DMS 273 (cell line): ENCODE data around the gene ARHGEF1.
A peak's percentile ranks its signal among the peaks of the same experiment; 100 is the strongest.

Experiments
- DNase-seq: peaks from one replicate; lab custom pipeline; 2025; ENCODE audit not compliant: unreplicated experiment; lab: John Stamatoyannopoulos, UW

ARHGEF1 gene, protein sequence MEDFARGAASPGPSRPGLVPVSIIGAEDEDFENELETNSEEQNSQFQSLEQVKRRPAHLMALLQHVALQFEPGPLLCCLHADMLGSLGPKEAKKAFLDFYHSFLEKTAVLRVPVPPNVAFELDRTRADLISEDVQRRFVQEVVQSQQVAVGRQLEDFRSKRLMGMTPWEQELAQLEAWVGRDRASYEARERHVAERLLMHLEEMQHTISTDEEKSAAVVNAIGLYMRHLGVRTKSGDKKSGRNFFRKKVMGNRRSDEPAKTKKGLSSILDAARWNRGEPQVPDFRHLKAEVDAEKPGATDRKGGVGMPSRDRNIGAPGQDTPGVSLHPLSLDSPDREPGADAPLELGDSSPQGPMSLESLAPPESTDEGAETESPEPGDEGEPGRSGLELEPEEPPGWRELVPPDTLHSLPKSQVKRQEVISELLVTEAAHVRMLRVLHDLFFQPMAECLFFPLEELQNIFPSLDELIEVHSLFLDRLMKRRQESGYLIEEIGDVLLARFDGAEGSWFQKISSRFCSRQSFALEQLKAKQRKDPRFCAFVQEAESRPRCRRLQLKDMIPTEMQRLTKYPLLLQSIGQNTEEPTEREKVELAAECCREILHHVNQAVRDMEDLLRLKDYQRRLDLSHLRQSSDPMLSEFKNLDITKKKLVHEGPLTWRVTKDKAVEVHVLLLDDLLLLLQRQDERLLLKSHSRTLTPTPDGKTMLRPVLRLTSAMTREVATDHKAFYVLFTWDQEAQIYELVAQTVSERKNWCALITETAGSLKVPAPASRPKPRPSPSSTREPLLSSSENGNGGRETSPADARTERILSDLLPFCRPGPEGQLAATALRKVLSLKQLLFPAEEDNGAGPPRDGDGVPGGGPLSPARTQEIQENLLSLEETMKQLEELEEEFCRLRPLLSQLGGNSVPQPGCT

DNA sequence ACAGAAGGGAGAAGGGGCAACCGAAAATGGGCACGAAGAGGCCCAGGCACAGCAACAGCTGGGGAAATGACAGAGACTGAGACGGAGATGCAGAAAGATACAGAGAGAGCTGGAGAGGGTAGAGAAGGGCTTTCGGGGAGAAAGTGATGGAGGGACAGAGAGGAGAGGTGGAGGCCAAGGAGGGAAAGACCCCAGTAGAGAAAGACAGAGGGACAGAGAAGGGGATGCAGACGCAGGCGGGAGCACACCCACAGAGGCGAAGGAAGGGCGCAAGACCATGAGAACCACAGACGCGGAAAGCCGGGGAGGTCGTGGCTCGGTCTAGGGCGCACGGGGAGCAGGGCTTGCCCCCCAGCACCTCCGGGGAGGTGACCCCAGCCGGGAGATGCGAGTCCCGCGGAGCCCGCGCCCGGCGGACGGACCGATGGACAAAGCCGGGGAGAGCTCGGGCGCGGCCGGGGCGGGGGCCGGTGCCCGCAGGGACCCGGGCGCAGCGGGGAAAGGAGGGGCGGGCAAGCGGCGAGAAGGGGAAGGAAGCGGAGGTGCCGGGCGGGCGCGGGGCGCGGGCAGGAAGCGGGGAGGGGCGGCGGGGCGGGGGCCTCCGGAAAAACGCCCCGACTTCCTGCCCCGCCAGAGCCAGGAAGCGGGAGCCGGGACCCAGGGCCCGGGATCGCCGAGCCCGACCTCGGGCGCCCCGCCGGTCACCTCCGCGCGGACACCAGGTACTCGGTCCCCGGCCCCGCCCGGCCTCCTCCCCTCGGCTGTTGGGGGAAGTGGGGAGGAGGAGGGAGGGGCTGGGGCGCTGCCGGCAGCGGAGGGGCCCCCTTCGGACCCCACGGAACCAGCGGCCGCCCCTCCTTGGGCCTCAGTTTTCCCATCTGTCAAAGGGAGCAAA, at the start of gene ARHGEF1:
ARHGEF1 (plus strand) TSS at position 617 of the 895 bp plus-strand sequence. CDS start 4,899 bp downstream, outside the sequence.
- peak; percentile 71 for DNase-seq

DNA sequence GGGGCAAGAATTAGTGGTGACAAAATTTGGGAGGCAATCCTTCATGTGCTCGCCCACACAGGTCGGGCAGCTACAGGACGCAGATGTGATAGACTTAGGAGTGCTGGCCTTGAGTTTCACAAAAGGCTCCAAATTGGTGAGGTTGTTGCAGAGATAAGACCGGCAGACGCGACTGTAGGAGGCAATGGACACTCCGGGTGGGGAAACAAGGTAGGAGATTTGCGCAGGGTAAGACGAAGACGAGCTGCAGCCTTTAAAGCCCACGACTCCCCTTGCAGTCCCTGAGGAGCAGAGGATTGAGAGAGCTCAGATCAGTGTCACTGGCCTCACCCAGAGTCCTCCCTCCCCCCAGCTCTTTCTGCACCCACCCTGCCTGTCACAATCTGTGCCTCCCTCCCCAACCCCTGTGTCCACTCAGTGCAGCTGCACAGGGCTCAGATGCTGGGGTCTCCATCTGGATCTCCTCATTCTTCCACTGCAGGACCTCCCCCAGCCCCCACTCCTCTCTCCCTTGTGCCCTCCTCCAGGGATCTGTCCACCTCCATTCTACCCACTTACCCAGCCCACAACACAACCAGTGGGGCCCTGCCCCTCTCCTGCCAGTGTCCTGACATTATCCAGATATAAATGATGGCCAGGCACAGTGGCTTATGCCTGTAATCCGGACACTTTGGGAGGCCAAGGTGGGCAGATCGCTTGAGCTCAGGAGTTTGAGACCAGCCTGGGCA, 44.8 kb upstream of the ARHGEF1 start:
- no peak for DNase-seq

DNA sequence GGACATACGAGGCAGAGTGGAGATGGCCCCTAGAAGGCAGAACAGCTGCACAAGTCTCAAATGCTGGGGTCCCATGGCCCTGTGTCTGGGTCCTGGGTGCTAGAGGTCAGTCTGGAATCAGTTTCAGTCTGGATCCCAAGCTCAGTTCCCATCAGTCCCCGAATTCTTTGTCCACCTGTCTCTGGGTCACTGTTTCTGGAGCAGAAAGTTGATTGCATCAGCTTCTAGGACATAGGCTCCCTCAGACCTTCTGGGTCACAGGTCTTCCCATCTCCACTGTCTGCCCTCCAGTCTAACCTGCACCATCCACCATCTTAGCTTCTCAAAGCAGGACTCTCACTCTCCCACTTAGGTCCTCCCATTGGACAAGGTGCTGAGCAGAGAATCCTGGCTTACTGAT, 43.8 kb upstream of the ARHGEF1 start:
- no peak for DNase-seq

DNA sequence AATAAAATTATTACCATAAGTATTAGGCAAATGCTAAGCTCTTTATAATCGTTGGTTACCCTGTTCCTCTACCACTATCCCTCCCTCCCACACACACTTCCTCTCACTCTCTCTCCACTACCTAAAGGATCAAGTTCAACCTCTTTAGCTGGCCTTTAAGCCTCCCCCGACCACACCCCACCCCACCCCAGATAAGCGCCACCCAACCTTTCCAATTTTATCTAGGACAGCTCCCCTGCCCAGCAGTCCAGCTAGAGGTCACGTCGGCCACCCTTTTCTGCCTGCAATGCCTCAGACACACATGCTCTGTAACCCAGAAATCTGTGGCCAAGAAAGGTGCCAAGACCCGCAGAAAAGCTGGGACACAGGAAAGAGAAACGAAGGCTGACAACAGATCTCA, 39.6 kb upstream of the ARHGEF1 start:
- DNase-seq, result no peak

DNA sequence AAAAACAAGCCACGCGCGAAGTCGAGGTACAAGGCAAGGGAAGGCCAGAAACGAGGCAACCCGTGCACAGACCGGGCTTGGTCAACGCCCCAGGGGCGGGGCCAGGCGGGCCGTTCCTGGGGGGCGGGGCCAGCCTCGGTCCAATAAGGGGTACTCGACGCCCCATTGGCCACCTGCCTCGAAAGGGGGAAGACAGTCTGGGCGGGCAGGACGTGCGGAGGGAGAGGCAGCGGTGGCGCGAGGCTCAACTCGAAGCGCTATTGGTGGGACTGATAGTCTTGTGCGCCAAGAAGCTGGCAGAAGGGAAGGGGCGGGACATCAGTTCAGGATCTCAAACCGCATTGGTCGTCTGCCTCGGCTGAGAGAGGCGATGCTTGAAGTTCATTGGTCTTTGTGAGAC, 38.4 kb upstream of the ARHGEF1 start, which contains the start of gene LYPD4:
LYPD4 (minus strand) TSS at position 83 of the 400 bp plus-strand sequence. CDS start 5,398 bp downstream, outside the sequence.
- peak; percentile 41 for DNase-seq

DNA sequence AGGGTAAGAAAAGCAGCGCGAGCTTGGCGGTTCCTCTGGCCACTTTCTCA, 38.2 kb upstream of the ARHGEF1 start, which contains the start of gene DMRTC2:
DMRTC2 (plus strand) TSS at position 42 of the 50 bp plus-strand sequence. CDS start 2,387 bp downstream, outside the sequence.
- DNase-seq, result no peak

DNA sequence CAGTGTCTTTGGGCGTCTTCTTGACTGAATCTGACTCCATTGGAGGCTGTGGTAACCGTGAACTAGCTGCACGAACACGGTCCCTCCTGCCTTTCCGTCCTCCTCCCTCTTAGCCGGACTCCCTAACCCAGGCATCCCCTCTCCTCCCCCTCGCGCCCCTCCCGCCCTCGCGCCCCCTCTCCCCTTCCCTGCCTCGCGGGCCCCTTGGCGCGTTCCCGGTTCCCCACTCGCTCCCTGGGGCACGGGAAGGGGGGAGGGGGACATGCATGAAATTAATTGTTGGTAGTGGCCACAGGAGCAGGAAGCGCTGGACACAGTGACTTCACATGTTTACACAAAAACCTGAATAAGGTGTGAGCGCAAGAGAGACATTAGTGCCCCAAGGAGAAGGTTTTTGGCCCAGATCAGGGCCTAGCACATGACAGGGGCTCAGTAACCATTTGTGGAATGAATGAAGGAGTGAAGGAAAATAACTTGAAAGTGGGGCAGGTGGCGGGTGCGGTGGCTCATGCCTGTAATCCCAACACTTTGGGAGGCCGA, 37.9 kb upstream of the ARHGEF1 start:
- no peak for DNase-seq

DNA sequence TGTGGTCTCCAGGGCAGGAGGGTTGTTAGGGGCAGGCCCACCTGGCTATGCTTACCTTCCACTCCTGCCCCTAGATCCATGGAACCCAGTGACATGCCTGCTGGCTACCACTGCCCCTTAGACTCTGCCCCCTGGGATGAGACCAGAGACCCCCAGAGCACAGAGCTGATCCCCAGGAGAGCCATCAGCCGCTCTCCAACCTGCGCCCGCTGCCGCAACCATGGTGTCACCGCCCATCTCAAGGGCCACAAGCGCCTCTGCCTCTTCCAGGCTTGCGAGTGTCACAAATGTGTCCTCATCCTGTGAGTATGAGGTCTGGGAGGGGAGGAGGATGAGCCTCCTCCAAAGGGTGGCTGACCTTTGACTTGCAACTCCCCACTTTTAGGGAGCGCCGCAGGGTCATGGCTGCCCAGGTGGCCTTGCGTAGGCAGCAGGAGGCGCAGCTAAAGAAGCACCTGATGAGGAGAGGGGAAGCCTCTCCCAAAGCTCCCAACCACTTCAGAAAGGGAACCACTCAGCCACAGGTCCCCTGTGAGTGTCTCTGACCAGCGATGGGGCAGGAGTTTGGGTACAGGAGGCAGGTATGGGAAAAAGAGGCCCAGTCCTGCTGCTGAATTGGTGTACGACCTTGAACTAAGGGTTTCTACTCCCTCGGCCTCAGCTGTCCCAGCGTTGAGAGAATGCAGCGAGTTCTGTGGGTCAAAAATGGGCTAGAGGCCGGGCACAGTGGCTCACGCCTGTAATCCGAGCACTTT, 35.5 kb upstream of the ARHGEF1 start:
- no peak for DNase-seq

DNA sequence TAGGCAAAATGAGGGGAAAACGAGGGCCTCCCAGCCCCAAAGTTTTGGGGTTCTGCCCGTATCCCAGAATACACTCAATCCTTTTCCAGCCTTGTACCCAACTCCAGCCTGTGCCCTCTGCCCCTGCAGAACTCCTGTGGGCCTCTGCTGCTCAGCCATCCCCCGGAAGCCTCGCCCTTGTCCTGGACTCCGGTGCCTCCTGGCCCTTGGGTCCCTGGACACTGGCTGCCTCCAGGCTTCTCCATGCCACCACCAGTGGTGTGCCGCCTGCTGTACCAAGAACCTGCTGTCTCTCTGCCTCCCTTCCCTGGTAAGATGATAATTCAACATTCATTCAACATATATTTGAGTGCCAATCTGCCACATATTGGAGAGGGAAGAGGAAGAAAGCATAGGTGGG, 34.3 kb upstream of the ARHGEF1 start:
- DNase-seq, result no peak

DNA sequence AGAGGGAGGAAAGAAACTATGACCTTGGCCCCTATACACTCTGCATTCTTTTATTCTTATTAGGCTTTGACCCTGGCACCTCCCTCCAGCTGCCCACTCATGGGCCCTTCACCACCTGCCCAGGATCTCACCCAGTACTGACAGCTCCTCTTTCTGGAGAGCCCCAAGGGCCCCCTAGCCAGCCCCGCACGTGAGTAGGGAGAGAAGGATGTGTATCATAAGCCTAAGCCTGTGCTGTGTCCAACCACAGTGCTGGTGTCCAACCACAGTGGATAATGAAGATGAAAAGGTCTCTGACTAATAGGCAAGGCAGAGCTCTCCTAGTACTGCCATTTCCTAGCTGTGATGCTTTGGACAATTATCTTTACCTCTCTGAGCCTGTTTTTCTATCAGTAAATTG, 33.9 kb upstream of the ARHGEF1 start:
- DNase-seq, result no peak

DNA sequence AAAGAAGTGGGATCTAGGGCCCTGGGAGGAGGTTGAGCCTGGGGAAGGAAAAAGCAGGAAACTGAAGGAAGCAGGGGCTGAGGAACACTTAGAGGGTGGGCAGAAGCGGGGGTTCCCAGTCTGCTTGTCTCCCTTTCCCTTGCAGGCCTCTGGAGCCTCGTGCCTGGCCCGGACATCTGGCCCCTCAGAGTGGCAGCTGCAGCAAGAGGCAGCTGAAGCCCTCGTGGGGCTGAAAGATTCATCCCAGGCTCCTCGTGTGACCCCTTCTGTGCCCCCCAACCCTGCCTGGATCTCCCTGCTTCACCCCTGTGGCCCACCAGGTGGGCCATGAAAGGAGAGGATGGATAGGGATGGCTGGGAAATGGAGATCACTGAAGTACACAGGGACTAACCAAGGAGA, 32.6 kb upstream of the ARHGEF1 start:
- peak; percentile 23 for DNase-seq

DNA sequence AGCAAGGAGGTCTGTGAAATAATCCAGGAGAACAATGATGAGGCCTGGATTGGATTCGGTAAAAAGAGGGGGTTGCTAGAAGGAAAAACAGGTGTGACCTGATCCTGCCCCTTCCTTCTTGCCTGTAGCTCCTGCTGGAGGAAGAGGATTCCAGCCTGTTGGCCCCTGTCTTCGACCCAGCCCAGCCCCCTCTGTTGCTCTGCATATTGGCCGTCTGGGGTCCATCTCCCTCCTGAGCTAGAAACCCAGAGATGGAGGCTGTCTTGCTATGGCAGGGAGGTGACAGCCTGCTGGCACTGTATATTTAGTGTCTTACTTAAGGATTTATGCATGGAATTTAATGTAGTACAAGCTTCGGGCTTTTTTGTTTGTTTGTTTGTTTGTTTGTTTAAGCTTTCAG, 31.5 kb upstream of the ARHGEF1 start:
- no peak for DNase-seq

DNA sequence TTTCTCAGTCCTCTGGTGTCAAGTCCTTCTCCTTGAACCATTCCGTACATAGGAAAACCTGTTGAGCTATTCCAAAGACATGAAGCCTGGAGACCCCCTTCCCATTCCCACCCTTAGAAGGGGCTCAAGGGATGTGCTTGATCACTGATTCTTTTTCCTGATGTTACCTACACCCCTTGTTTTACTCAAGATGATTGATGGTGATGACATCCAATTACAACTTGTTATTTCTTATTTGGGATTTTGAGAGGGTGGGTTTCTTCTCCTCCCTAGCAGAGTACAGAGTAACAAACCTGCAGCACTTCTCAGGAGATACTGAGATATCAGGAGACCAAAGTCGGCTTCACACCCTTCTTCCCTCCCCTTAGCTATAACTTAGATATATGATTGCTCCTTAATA, 29.6 kb upstream of the ARHGEF1 start:
- DNase-seq, result no peak

DNA sequence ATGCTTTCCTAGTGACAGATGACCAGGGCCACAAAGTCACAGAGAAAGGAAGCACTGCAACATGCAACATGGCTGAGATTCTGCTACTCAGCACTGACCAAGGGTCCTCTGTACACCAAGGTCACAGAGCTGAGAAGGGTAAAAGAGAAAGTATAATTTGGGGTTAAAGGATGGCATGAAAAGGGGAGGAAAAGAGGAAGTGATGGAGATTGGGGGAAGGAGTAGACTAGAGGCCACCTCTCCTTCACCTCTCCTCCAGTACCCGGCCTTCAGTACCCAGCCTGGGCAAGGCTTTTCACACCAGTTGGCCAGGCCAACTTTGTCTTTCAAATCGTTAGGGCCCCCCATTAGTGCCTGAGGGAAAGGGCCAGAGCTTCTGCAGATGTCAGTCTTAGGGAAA, 29.2 kb upstream of the ARHGEF1 start:
- no peak for DNase-seq

DNA sequence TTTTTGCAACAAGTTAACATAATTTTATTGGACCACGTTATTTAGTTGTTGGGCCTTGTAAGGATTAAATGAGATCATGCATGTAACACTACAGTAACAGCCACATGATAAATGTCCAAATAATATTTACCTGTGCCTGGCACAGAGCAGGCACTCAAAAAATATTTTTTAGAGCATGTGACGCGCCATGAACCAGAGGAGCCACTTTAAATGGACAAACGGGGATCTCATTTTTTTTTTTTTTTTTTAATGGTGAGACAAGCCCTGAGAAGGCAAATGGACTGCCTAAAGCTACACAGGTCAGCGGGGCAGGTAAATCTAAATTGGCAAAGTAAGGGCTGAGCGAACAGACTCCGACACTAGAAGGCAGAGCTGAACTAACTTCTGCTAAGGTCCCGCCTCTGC, 23.8 kb upstream of the ARHGEF1 start:
- DNase-seq, result no peak

DNA sequence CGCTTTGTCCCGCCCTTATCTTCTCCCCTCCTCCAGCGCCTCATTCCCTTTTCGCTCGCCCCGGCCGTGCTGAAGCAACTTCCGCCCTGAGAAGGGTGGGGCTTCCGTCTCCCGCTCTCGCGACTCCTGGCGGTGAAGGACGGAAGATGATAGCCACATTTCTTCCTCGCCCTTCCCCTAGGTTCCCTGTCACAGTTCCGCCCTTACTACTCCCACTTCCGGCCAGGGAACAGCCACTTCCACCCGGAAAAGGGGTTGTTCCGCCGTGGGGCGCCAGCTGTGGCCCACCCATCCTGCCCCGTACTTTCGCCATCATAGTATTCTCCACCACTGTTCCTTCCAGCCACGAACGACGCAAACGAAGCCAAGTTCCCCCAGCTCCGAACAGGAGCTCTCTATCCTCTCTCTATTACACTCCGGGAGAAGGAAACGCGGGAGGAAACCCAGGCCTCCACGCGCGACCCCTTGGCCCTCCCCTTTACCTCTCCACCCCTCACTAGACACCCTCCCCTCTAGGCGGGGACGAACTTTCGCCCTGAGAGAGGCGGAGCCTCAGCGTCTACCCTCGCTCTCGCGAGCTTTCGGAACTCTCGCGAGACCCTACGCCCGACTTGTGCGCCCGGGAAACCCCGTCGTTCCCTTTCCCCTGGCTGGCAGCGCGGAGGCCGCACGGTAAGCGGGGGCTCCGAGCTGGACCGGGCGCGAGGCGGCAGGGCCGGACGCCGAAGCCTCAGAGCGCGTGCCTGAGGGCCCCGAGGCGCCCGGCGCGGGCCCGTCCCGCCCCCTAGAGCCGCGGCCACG, 23.2 kb upstream of the ARHGEF1 start, which contains the start of gene RPS19:
RPS19 (plus strand) TSS at position 638 of the 801 bp plus-strand sequence. CDS start 520 bp downstream, outside the sequence.
- DNase-seq, result peak; percentile 99

DNA sequence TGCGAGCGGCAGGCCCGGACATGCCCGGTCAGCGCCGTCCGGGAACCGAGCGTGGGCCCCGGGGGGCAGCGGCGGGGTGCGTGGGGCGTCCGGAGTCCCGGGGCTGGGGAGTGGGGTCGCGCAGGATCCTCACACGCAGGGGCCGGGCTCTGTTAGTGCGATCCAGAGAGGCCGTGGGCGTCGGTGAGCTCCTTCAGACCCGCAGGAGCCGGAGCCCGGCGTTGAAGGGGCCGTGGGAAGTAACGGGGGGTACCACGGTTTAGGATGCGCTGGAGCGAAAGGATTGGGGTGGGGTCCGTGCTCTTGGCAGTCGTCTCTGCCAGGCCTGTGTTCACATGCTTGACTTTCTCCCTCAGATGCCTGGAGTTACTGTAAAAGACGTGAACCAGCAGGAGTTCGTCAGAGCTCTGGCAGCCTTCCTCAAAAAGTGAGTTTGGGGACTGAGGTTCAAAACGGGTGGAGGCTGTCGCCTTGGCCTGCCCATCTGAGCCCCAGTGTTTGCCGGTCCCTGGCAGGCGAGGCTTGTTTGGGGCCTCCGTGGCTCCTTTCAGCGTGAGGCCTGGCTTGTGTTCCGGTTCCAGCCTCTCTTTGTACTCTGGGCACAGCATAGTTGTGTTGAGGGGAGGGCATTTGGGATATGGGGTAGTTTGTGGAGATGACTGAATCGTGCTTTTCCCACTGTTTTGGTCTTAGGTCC, 22.4 kb upstream of the ARHGEF1 start:
- DNase-seq, result no peak

DNA sequence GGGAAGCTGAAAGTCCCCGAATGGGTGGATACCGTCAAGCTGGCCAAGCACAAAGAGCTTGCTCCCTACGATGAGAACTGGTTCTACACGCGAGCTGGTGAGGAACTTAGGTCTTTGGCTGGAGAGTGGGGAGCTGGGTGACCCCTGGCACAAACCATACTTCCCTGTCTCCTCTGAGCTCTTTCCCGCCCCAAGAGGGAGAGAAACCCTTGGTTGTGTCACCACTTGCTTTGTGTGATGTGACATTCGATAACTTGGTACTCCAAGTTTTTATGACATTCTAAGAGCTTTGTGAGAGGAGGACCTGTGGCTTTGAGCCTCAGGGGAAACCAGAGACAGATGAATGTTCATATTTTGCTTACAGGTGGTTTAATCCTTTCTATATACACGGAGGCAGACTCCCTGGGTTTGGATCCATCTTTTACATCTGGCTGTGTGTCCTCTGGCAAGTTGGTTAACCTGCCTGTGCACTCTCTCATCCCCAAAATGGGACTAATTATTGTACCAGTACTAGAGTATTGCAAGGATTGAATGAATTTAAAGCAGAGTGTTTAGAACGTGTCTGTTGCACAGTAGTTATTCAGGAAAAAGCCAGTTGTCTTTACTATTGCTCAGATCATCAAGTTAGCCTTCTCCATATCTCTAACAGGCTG, 21.7 kb upstream of the ARHGEF1 start:
- DNase-seq, result no peak
